Stimulated activated memory B cell treated with anti-CD40 and anti-IgM and Interleukin-4, amounts not matched to agents 10 μg/mL and 1 μg/mL and 100 μg/mL, for 72 hours (primary cell): ENCODE data around the gene SLC12A8.

Source experiments
- ATAC-seq: fragments of 150-1000 bp; cut with Tn5 transposase; 2 replicates; pipeline ENCODE4 v1.10.0; 2021
- H3K27ac Mint-ChIP-seq: one replicate; pipeline ENCODE4 v1.8.0; 2022; ENCODE audit warnings: mild to moderate bottlenecking, mixed read lengths
- H3K27me3 Mint-ChIP-seq: one replicate; pipeline ENCODE4 v1.8.0; 2022; ENCODE audit warnings: mixed read lengths
- H3K36me3 Mint-ChIP-seq: one replicate; pipeline ENCODE4 v1.8.0; 2022; ENCODE audit warnings: mixed read lengths
- H3K4me1 Mint-ChIP-seq: one replicate; pipeline ENCODE4 v1.8.0; 2022; ENCODE audit warnings: mixed read lengths
- H3K4me3 Mint-ChIP-seq: one replicate; pipeline ENCODE4 v1.8.0; 2022; ENCODE audit warnings: mild to moderate bottlenecking, moderate library complexity, mixed read lengths
- H3K9me3 Mint-ChIP-seq: one replicate; pipeline ENCODE4 v1.8.0; 2022; ENCODE audit warnings: mixed read lengths

SLC12A8 gene

GRCh38 chr3:125179884-125180240 lies 32.7 kb downstream of the SLC12A8 start:
- Mint-ChIP-seq H3K27ac (no peak overlapping the region), H3K4me1 (peaks cover 10% of the 10 kb centered on the region), H3K9me3 (no peaks in the 10 kb centered on the region), H3K4me3 (no peak overlapping the region), H3K27me3 (no peaks in the 10 kb centered on the region), H3K36me3 (no peaks in the 10 kb centered on the region)
- ATAC-seq: no peak

- Mint-ChIP-seq H3K27ac (peak overlapping the region; percentile 47), H3K4me1 (peaks cover 10% of the 10 kb centered on the region), H3K4me3 (no peak overlapping the region), H3K36me3 (no peaks in the 10 kb centered on the region), H3K9me3 (peaks cover 4% of the 10 kb centered on the region), H3K27me3 (no peaks in the 10 kb centered on the region)
- no peak for ATAC-seq
These were observed 33.2 kb downstream of the SLC12A8 start for GRCh38 chr3:125179143-125179883.

GRCh38 chr3:125177746-125178145 lies 34.8 kb downstream of the SLC12A8 start:
- H3K4me1 Mint-ChIP-seq: peaks cover 10% of the 10 kb centered on the region
- H3K36me3 Mint-ChIP-seq: peaks cover 14% of the 10 kb centered on the region
- no peak overlapping the region for H3K4me3 Mint-ChIP-seq
- ATAC-seq: no peak
- H3K27me3 Mint-ChIP-seq: no peaks in the 10 kb centered on the region
- no peak overlapping the region for H3K27ac Mint-ChIP-seq
- H3K9me3 Mint-ChIP-seq: peaks cover 11% of the 10 kb centered on the region

- peaks cover 19% of the 10 kb centered on the region for H3K36me3 Mint-ChIP-seq
- no peak for ATAC-seq
- peaks cover 14% of the 10 kb centered on the region for H3K9me3 Mint-ChIP-seq
- H3K4me3 Mint-ChIP-seq: no peak overlapping the region
- H3K27ac Mint-ChIP-seq: no peak overlapping the region
- H3K27me3 Mint-ChIP-seq: no peaks in the 10 kb centered on the region
- peaks cover 10% of the 10 kb centered on the region for H3K4me1 Mint-ChIP-seq
These were observed 37.1 kb downstream of the SLC12A8 start for GRCh38 chr3:125175295-125176078.

- Mint-ChIP-seq H3K4me3 (no peak overlapping the region), H3K9me3 (peaks cover 14% of the 10 kb centered on the region)
These were observed 40.2 kb downstream of the SLC12A8 start for GRCh38 chr3:125172346-125172745.

GRCh38 chr3:125168711-125169393 lies 43.7 kb downstream of the SLC12A8 start:
- H3K36me3 Mint-ChIP-seq: peaks cover 16% of the 10 kb centered on the region
- no peak overlapping the region for H3K4me3 Mint-ChIP-seq
- ATAC-seq: peak; percentile 42
- peaks cover 7% of the 10 kb centered on the region for H3K4me1 Mint-ChIP-seq
- peaks cover 7% of the 10 kb centered on the region for H3K9me3 Mint-ChIP-seq
- peaks cover 9% of the 10 kb centered on the region for H3K27me3 Mint-ChIP-seq
- H3K27ac Mint-ChIP-seq: no peak overlapping the region

More at GRCh38 chr3:125172346-125172745, 40.2 kb downstream of the SLC12A8 start:
- Mint-ChIP-seq H3K4me1 (no peaks in the 10 kb centered on the region), H3K36me3 (peaks cover 19% of the 10 kb centered on the region), H3K27ac (no peak overlapping the region), H3K27me3 (no peaks in the 10 kb centered on the region)
- ATAC-seq: no peak

GRCh38 chr3:125166599-125167136 lies 45.9 kb downstream of the SLC12A8 start:
- no peak for ATAC-seq
- Mint-ChIP-seq H3K4me1 (peaks cover 9% of the 10 kb centered on the region), H3K9me3 (no peaks in the 10 kb centered on the region), H3K27ac (no peak overlapping the region), H3K36me3 (no peaks in the 10 kb centered on the region), H3K27me3 (peaks cover 9% of the 10 kb centered on the region), H3K4me3 (no peak overlapping the region)

GRCh38 chr3:125165948-125166553 lies 46.5 kb downstream of the SLC12A8 start:
- ATAC-seq: no peak
- H3K4me1 Mint-ChIP-seq: peaks cover 9% of the 10 kb centered on the region
- H3K27ac Mint-ChIP-seq: no peak overlapping the region
- H3K36me3 Mint-ChIP-seq: no peaks in the 10 kb centered on the region
- peaks cover 9% of the 10 kb centered on the region for H3K27me3 Mint-ChIP-seq
- H3K9me3 Mint-ChIP-seq: no peaks in the 10 kb centered on the region
- no peak overlapping the region for H3K4me3 Mint-ChIP-seq

GRCh38 chr3:125165189-125165947 lies 47.2 kb downstream of the SLC12A8 start:
- Mint-ChIP-seq H3K4me3 (no peak overlapping the region), H3K36me3 (no peaks in the 10 kb centered on the region), H3K27me3 (peaks cover 9% of the 10 kb centered on the region), H3K4me1 (peaks cover 9% of the 10 kb centered on the region), H3K9me3 (no peaks in the 10 kb centered on the region), H3K27ac (no peak overlapping the region)
- ATAC-seq: peak; percentile 10

GRCh38 chr3:125163739-125164601 lies 48.6 kb downstream of the SLC12A8 start:
- no peaks in the 10 kb centered on the region for H3K9me3 Mint-ChIP-seq
- ATAC-seq: no peak
- peaks cover 9% of the 10 kb centered on the region for H3K27me3 Mint-ChIP-seq

GRCh38 chr3:125161607-125162219 lies 50.8 kb downstream of the SLC12A8 start:
- H3K36me3 Mint-ChIP-seq: no peaks in the 10 kb centered on the region
- no peaks in the 10 kb centered on the region for H3K9me3 Mint-ChIP-seq
- peaks cover 9% of the 10 kb centered on the region for H3K4me1 Mint-ChIP-seq
- H3K27me3 Mint-ChIP-seq: peaks cover 8% of the 10 kb centered on the region
- no peak overlapping the region for H3K4me3 Mint-ChIP-seq
- ATAC-seq: no peak
- H3K27ac Mint-ChIP-seq: no peak overlapping the region

More at GRCh38 chr3:125163739-125164601, 48.6 kb downstream of the SLC12A8 start:
- H3K36me3 Mint-ChIP-seq: no peaks in the 10 kb centered on the region
- peaks cover 9% of the 10 kb centered on the region for H3K4me1 Mint-ChIP-seq
- H3K4me3 Mint-ChIP-seq: no peak overlapping the region
- H3K27ac Mint-ChIP-seq: no peak overlapping the region

- H3K4me3 Mint-ChIP-seq: no peak overlapping the region
- H3K4me1 Mint-ChIP-seq: peaks cover 13% of the 10 kb centered on the region
- no peaks in the 10 kb centered on the region for H3K27me3 Mint-ChIP-seq
- no peak overlapping the region for H3K27ac Mint-ChIP-seq
- H3K36me3 Mint-ChIP-seq: no peaks in the 10 kb centered on the region
- no peaks in the 10 kb centered on the region for H3K9me3 Mint-ChIP-seq
- no peak for ATAC-seq
These were observed 51.8 kb downstream of the SLC12A8 start for GRCh38 chr3:125160606-125161371.

GRCh38 chr3:125157183-125157582 lies 55.4 kb downstream of the SLC12A8 start:
- no peaks in the 10 kb centered on the region for H3K9me3 Mint-ChIP-seq
- no peaks in the 10 kb centered on the region for H3K27me3 Mint-ChIP-seq
- H3K4me3 Mint-ChIP-seq: no peak overlapping the region
- H3K4me1 Mint-ChIP-seq: peaks cover 16% of the 10 kb centered on the region
- no peak for ATAC-seq
- no peaks in the 10 kb centered on the region for H3K36me3 Mint-ChIP-seq
- no peak overlapping the region for H3K27ac Mint-ChIP-seq
